OCI-LY3 (cell line): ENCODE measurements around the gene CHN2.

ENCODE experiments used
- H2AFZ ChIP-seq: fragments of 200-600, 300-600 bp; shearing (Covaris generic); 2 replicates; pipeline ENCODE4 v1.6.0; 2014; ENCODE audit warnings: antibody characterized with exemption, low read depth, low read length
- H3K27ac ChIP-seq: fragments of 200-600, 300-600 bp; sonication (generic); 2 replicates; pipeline ENCODE4 v1.5.1; 2014; ENCODE audit warnings: mild to moderate bottlenecking, low read length, moderate library complexity, mixed read lengths
- H3K27me3 ChIP-seq: fragments of 200-600, 300-600 bp; sonication (generic); 2 replicates; pipeline ENCODE4 v1.6.1; 2014; ENCODE audit warnings: low read depth, low read length, mixed read lengths
- H3K36me3 ChIP-seq: fragments of 200-600, 300-600 bp; sonication (generic); replicated peaks from 2 replicates; pipeline ENCODE3; 2014; ENCODE audit warnings: low read depth, low read length, mixed read lengths
- H3K4me1 ChIP-seq: fragments of 300-600, 200-600 bp; sonication (generic); 2 replicates; pipeline ENCODE4 v1.6.1; 2014; ENCODE audit warnings: low read length, mixed read lengths
- H3K4me2 ChIP-seq: fragments of 200-600, 300-600 bp; sonication (generic); 2 replicates; pipeline ENCODE4 v1.6.1; 2014; ENCODE audit warnings: low read length, mixed read lengths
- H3K4me3 ChIP-seq: fragments of 300-600, 200-600 bp; sonication (generic); 2 replicates; pipeline ENCODE4 v1.5.1; 2014; ENCODE audit warnings: antibody characterized with exemption, mild to moderate bottlenecking, low read length, moderate library complexity
- H3K79me2 ChIP-seq: fragments of 300-600, 200-600 bp; shearing (Covaris generic); 2 replicates; pipeline ENCODE4 v1.6.1; 2014; ENCODE audit warnings: mild to moderate bottlenecking, low read length, mixed read lengths
- H3K9ac ChIP-seq: fragments of 300-600, 200-600 bp; shearing (Covaris generic); 2 replicates; pipeline ENCODE4 v1.6.0; 2014; ENCODE audit warnings: mild to moderate bottlenecking, low read length, moderate library complexity
- H3K9me3 ChIP-seq: fragments of 200-600, 300-600 bp; shearing (Covaris generic); 2 replicates; pipeline ENCODE4 v1.6.1; 2014; ENCODE audit warnings: low read length, mixed read lengths; ENCODE audit not compliant: insufficient read depth
- H4K20me1 ChIP-seq: fragments of 200-600, 300-600 bp; sonication (generic); 2 replicates; pipeline ENCODE4 v1.6.1; 2016; ENCODE audit warnings: low read length, mixed read lengths; ENCODE audit not compliant: insufficient read depth
- CTCF ChIP-seq: fragments of 200-600, 300-600 bp; sonication (generic); IDR thresholded peaks from 2 replicates; pipeline ENCODE4 v1.5.1; 2014; ENCODE audit warnings: antibody characterized with exemption, low read length, low read depth
- EZH2phosphoT487 ChIP-seq: fragments of 200-600 bp; shearing (Covaris generic); IDR thresholded peaks from 2 replicates; pipeline ENCODE4 v1.6.1; 2018; ENCODE audit warnings: antibody characterized with exemption, mixed run types, low read depth

CHN2 gene

GRCh38 chr7:29353810-29354209, 159.2 kb downstream of the CHN2 start:
- no peak overlapping the region for H3K4me3 ChIP-seq
- no peaks in the 10 kb centered on the region for H3K9me3 ChIP-seq
- peaks cover 9% of the 10 kb centered on the region; the same call in 1 of the 2 replicates for H3K27me3 ChIP-seq
- H3K4me2 ChIP-seq: no peak overlapping the region
- no peaks in the 10 kb centered on the region for H3K4me1 ChIP-seq
- TF ChIP-seq EZH2phosphoT487: no peak
- TF ChIP-seq CTCF: no peak
- H3K27ac ChIP-seq: no peak overlapping the region
- no peaks in the 10 kb centered on the region for H3K79me2 ChIP-seq
- H2AFZ ChIP-seq: no peak overlapping the region
- H3K36me3 ChIP-seq: no peaks in the 10 kb centered on the region
- H4K20me1 ChIP-seq: no peaks in the 10 kb centered on the region
- no peak overlapping the region for H3K9ac ChIP-seq

GRCh38 chr7:29354340-29354739, 159.8 kb downstream of the CHN2 start:
- Histone ChIP-seq H3K4me1 (no peaks in the 10 kb centered on the region), H2AFZ (no peak overlapping the region), H4K20me1 (no peaks in the 10 kb centered on the region), H3K27ac (no peak overlapping the region), H3K36me3 (no peaks in the 10 kb centered on the region), H3K4me3 (no peak overlapping the region), H3K4me2 (no peak overlapping the region), H3K9ac (no peak overlapping the region), H3K27me3 (peaks cover 6% of the 10 kb centered on the region; the same call in 1 of the 2 replicates), H3K9me3 (no peaks in the 10 kb centered on the region), H3K79me2 (no peaks in the 10 kb centered on the region)
- no peak for TF ChIP-seq EZH2phosphoT487
- no peak for TF ChIP-seq CTCF

GRCh38 chr7:29355388-29355787, 160.8 kb downstream of the CHN2 start:
- no peak overlapping the region for H3K4me3 ChIP-seq
- H4K20me1 ChIP-seq: no peaks in the 10 kb centered on the region
- no peaks in the 10 kb centered on the region for H3K36me3 ChIP-seq

DNA sequence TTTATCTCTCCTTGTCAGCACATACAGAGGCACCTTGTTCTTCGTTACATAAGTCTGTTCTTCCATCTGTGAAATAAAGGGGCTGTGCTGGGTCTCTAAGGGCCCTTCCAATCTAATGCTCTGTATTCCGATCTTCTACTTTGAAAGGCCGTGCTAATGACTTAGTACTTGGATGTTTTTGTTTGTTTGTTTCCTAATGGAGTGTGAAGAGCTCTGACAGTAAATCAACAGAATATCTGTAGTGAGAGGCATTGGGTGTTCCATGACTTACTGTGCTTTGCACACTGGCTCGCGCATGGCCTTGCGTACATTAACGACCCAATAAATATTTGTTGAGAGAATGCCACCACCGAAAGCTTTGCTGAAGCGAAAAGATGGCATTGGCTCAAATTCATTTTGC, 162.1 kb downstream of the CHN2 start:
- Histone ChIP-seq H3K9me3 (no peaks in the 10 kb centered on the region), H3K79me2 (no peaks in the 10 kb centered on the region), H3K27me3 (0 out of 2 replicates have a peak, but pooled peaks cover under 1% of the 10 kb centered on the region), H3K9ac (no peak overlapping the region), H3K4me1 (no peaks in the 10 kb centered on the region), H3K27ac (no peak overlapping the region), H3K4me2 (no peak overlapping the region), H2AFZ (no peak overlapping the region), H4K20me1 (no peaks in the 10 kb centered on the region), H3K4me3 (no peak overlapping the region), H3K36me3 (no peaks in the 10 kb centered on the region)
- TF ChIP-seq EZH2phosphoT487 (no peak), CTCF (no peak)

More at GRCh38 chr7:29355388-29355787, 160.8 kb downstream of the CHN2 start:
- no peak overlapping the region for H3K9ac ChIP-seq
- TF ChIP-seq EZH2phosphoT487: no peak
- no peak for TF ChIP-seq CTCF
- H2AFZ ChIP-seq: no peak overlapping the region
- no peaks in the 10 kb centered on the region for H3K4me1 ChIP-seq
- H3K4me2 ChIP-seq: no peak overlapping the region
- H3K79me2 ChIP-seq: no peaks in the 10 kb centered on the region
- no peaks in the 10 kb centered on the region for H3K9me3 ChIP-seq
- no peaks in the 10 kb centered on the region for H3K27me3 ChIP-seq
- no peak overlapping the region for H3K27ac ChIP-seq
